ENCODE results near the gene SRP68.

DNA sequence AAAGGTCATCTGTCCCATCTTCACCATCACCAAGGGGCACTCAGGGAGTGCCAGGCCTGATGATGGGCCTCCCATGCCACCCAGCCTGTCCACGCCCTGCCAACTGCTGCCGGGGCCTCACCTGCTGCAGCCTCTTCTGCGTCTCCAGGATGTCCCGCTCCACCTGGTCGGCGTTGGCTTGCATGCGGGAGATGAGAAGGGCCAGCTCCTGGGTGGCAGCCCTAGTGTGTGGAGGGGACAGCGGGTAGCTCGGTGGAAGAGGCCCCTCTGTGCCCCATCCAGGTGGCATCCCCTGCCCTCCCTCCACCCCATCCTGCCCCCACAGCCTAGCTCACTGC is 48.4 kb downstream of the SRP68 start:
- TF ChIP-seq CTCF (conservative IDR thresholded peaks at IDR 0.05; ENCODE audit: low read length) (no peak), EZH2phosphoT487 (IDR thresholded peaks at IDR 0.05; ENCODE audit: borderline replicate concordance) (no peak)
